ENCODE results near the gene CACNA1B. TPM values are rescaled to one million over a fixed set of nuclear protein-coding genes. Genes with fewer than 3 reads are reported as not detected.

CACNA1B gene
- total RNA-seq, 1 donor from 2014 or later, result 0.02 TPM

DNA sequence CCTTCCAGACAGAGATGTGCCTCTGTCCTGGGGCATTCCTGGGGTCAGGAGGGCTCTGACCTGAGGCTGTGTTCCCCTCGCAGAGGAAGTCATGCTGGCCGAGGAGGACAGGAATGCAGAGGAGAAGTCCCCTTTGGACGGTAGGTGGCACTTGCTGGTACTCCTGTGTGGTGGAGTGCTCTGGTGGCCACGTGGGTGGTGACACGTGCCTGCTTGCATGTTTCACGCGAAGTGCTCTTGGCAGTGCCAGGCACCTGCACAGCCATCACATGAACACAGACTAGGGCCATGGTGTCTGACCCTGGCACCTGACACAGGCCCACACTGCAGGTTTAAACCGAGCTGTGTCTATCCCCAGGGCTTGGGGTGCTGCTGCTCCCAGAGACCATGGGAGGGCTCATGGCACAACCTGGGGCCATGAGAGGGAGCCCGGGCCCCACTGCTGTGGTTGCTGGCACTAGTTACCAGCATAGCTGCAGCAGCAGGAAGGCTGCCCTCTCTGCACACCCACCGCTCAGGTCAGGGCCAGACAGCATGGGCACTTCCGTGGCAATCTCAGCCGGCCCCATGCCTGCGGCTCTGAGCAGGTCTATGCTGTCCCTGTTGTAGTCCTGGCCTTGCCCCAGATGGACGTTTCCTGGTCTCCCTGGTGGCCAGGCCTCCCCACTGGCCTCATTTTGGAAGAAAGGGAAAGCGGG, 79.3 kb downstream of the CACNA1B start:
- intact Hi-C loops (cut with micrococcal nuclease), result no loop called here
- Mint-ChIP-seq H3K27ac (no peak overlapping the region), H3K27me3 (ENCODE audit: low read depth) (peaks cover 1% of the 10 kb centered on the region), H3K4me1 (ENCODE audit: low read depth) (no peaks in the 10 kb centered on the region), H3K9me3 (no peaks in the 10 kb centered on the region), H3K4me3 (ENCODE audit: low read depth) (no peak overlapping the region), H3K36me3 (ENCODE audit: low read depth) (no peaks in the 10 kb centered on the region)
- DNase-seq (ENCODE audit: low spot score), result no peak

DNA sequence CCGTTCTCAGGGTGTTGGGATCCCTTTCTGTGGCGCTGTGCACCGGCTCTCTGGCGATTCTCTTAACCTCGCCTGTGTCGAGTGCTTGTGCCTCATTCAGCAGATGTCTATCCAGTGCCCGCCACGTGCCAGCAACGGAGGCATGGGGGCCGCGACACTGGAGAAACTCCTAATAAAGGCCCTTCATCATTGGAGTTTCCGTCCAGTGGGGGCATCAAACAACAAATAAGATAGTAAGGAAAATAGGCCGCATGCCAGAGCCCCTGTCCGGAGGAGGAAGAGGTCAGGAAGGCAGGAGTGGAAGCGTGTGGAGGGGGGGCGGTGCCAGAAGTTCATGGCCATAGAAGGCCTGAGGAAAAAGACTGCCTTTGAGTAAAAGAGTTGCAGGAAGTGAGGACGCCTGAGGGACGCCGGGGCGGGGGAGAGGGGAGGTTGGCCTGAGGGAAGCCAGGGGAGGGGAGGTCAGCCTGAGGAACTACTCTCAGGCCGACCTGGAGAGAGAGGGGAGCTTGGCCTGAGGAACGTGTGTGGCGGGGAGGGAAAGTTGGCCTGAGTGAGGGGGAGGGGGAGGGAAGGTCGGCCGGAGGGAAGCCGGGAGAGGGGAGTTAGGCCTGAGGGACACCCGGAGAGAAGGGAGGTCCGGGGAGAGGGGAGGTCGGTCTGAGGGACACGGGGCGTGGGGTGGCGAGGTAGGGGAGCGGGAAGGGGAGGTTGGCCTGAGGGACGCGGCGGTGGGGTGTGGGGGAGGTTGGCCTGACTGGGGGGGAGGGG, 82.2 kb downstream of the CACNA1B start:
- H3K9me3 Mint-ChIP-seq, result no peaks in the 10 kb centered on the region
- no peak overlapping the region for H3K4me3 Mint-ChIP-seq (ENCODE audit: low read depth)
- H3K27ac Mint-ChIP-seq, result no peak overlapping the region
- DNase-seq (ENCODE audit: low spot score), result no peak
- intact Hi-C loops (cut with micrococcal nuclease), result no loop called here
- H3K36me3 Mint-ChIP-seq (ENCODE audit: low read depth), result no peaks in the 10 kb centered on the region
- H3K4me1 Mint-ChIP-seq (ENCODE audit: low read depth), result no peaks in the 10 kb centered on the region
- H3K27me3 Mint-ChIP-seq (ENCODE audit: low read depth), result peaks cover 5% of the 10 kb centered on the region

DNA sequence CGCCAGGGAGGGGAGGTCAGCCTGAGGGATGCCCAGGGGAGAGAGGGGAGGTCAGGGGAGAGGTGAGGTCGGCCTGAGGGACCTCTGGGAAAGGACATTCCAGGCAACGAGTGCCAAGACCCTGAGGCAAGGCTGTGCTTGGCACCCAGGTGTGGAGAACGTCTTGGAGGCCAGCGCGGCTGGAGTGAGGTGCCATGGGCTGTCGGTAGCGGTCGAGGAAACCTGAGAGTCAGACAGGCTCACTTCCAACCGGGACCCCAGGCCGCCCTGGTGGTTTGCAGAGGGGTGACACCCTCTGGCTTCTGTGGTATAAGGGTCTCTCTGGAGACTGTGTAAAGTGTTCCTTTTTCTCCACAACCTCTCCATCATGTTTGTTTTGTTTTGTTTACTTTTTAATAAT, 82.9 kb downstream of the CACNA1B start:
- H3K4me1 Mint-ChIP-seq (ENCODE audit: low read depth), result no peaks in the 10 kb centered on the region
- no peak overlapping the region for H3K4me3 Mint-ChIP-seq (ENCODE audit: low read depth)
- no peak for DNase-seq (ENCODE audit: low spot score)
- peaks cover 5% of the 10 kb centered on the region for H3K27me3 Mint-ChIP-seq (ENCODE audit: low read depth)
- H3K27ac Mint-ChIP-seq, result no peak overlapping the region
- H3K9me3 Mint-ChIP-seq, result no peaks in the 10 kb centered on the region
- intact Hi-C loops (cut with micrococcal nuclease), result no loop called here
- no peaks in the 10 kb centered on the region for H3K36me3 Mint-ChIP-seq (ENCODE audit: low read depth)

DNA sequence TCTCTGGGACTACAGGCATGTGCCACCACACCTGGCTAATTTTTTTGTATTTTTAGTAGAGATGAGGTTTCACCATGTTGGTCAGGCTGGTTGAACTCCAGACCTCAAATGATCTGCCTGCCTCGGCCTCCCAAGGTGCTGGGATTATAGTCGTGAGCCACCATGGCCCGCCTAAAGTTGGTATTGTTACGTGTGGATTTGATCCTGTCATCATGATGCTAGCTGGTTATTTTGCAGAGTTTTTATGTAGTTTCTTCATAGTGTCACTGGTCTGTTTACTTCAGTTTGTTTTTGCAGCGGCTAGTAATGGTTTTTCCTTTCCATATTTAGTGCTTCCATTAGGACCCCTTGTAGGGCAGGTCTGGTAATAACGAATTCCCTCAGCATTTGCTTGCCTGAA, 85.9 kb downstream of the CACNA1B start:
- Mint-ChIP-seq H3K4me1 (ENCODE audit: low read depth) (no peaks in the 10 kb centered on the region), H3K27ac (no peak overlapping the region), H3K9me3 (no peaks in the 10 kb centered on the region), H3K36me3 (ENCODE audit: low read depth) (no peaks in the 10 kb centered on the region), H3K4me3 (ENCODE audit: low read depth) (no peak overlapping the region), H3K27me3 (ENCODE audit: low read depth) (peaks cover 5% of the 10 kb centered on the region)
- intact Hi-C loops (cut with micrococcal nuclease), result no loop called here
- DNase-seq (ENCODE audit: low spot score), result no peak

DNA sequence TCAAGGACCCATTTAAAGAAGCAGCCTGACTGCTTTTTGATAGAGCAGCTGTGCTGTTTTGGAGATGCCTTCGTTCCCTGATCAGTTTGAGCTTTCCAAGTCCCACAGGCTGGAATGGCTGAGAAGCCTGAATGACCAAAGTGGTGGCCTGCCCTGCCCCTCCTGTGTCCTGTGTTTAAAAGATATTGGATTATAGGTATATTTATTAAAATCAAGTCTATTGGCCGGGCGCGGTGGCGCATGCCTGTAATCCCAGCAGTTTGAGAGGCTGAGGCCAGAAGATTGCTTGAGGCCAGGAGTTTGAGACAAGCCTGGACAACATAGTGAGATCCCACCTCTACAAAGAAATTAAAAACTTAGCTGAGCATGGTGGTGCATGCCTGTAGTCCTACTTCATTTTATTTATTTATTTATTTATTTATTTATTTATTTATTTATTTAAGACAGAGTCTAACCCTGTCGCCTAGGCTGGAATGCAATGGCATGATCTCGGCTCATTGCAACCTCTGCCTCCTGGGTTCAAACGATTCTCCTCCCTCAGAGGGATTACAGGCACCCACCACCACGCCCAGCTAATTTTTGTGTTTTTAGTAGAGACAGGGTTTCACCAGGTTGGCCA, 87.7 kb downstream of the CACNA1B start:
- intact Hi-C loops (cut with micrococcal nuclease), result no loop called here
- no peak for DNase-seq (ENCODE audit: low spot score)
- H3K27me3 Mint-ChIP-seq (ENCODE audit: low read depth), result peaks cover 5% of the 10 kb centered on the region
- no peaks in the 10 kb centered on the region for H3K36me3 Mint-ChIP-seq (ENCODE audit: low read depth)
- H3K27ac Mint-ChIP-seq, result no peak overlapping the region
- no peak overlapping the region for H3K4me3 Mint-ChIP-seq (ENCODE audit: low read depth)
- H3K4me1 Mint-ChIP-seq (ENCODE audit: low read depth), result no peaks in the 10 kb centered on the region
- H3K9me3 Mint-ChIP-seq, result no peaks in the 10 kb centered on the region

DNA sequence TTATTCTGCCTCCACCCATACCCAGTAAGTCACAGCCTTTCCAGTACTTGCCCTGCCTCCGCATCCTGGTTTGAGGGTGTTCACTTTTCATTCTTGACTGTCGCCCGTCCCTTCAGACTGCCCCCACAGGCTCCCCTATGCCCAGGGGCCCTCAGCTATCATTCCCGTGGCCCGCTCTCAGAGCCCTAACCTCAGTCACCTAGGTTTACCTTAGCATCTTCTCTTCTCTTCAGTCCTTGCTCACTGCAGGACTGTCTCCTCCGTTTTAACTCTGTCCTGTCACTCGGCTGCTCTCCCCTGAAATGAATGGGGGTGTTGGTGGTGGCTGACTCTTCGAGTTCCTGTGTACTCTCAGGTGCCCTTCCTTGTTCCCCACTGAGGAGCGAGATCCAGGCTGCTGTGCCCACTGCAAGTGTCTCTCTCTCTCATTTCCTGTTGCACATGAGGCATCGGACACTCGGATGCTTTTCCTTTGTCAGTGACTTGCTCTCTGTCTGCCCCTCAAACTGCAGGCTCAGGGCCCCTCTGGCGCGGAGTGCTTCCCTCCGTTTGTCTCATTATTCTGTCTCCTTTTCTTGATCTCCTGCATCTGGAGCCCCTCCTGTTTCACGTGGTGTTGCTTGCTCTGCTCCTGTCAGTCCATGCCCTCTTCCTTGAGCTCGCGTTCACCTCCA, 89.8 kb downstream of the CACNA1B start:
- Mint-ChIP-seq H3K4me1 (ENCODE audit: low read depth) (no peaks in the 10 kb centered on the region), H3K36me3 (ENCODE audit: low read depth) (no peaks in the 10 kb centered on the region), H3K4me3 (ENCODE audit: low read depth) (no peak overlapping the region), H3K9me3 (no peaks in the 10 kb centered on the region), H3K27ac (no peak overlapping the region), H3K27me3 (ENCODE audit: low read depth) (peaks cover 4% of the 10 kb centered on the region)
- DNase-seq (ENCODE audit: low spot score), result no peak
- intact Hi-C loops (cut with micrococcal nuclease), result no loop called here

DNA sequence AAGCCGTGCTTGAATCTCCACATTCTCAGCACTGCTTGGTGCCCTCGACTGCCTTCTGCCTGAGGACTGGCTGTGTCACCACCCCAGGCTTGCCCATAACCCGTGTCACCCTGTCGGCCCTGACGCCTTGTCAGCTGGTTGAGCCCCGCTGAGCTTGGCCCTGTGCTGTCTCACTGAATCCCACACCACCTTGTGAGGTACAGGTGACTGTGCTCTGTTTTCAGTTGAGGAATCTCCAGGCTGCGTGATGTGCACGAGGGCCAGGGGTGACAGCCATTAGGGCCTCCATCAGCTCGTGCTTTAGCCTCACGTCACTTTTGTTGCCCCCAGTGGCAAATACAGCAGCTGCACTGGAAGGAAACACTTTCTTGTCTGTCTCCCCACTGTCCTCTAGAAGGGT, 90.7 kb downstream of the CACNA1B start:
- H3K27me3 Mint-ChIP-seq (ENCODE audit: low read depth), result no peaks in the 10 kb centered on the region
- no peaks in the 10 kb centered on the region for H3K36me3 Mint-ChIP-seq (ENCODE audit: low read depth)
- no peak overlapping the region for H3K4me3 Mint-ChIP-seq (ENCODE audit: low read depth)
- intact Hi-C loops (cut with micrococcal nuclease), result no loop called here
- no peaks in the 10 kb centered on the region for H3K4me1 Mint-ChIP-seq (ENCODE audit: low read depth)
- DNase-seq (ENCODE audit: low spot score), result no peak
- H3K9me3 Mint-ChIP-seq, result no peaks in the 10 kb centered on the region
- no peak overlapping the region for H3K27ac Mint-ChIP-seq

DNA sequence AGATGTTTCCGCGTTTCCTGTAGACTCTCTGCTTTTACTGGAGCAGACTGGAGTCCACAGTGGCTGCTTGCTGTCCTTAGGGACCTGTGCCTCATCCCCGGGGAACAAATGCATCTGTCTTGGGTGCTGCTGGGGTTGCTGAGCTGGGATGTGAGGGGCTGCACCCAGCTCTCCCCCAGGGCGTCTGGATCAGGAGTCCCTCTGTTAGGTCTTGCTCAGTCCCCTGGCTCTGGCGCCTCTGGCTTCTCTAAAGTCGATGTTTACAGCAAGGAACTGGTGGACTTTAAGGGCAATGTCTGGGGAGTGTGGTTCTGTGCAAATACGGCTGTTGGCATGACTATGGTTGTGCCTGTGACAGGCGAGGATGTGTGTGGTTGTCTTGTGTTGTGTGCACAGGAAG, 91.4 kb downstream of the CACNA1B start:
- H3K27me3 Mint-ChIP-seq (ENCODE audit: low read depth), result no peaks in the 10 kb centered on the region
- no peak for DNase-seq (ENCODE audit: low spot score)
- intact Hi-C loops (cut with micrococcal nuclease), result no loop called here
- H3K9me3 Mint-ChIP-seq, result no peaks in the 10 kb centered on the region
- H3K36me3 Mint-ChIP-seq (ENCODE audit: low read depth), result no peaks in the 10 kb centered on the region
- H3K4me3 Mint-ChIP-seq (ENCODE audit: low read depth), result no peak overlapping the region
- H3K27ac Mint-ChIP-seq, result no peak overlapping the region
- no peaks in the 10 kb centered on the region for H3K4me1 Mint-ChIP-seq (ENCODE audit: low read depth)

DNA sequence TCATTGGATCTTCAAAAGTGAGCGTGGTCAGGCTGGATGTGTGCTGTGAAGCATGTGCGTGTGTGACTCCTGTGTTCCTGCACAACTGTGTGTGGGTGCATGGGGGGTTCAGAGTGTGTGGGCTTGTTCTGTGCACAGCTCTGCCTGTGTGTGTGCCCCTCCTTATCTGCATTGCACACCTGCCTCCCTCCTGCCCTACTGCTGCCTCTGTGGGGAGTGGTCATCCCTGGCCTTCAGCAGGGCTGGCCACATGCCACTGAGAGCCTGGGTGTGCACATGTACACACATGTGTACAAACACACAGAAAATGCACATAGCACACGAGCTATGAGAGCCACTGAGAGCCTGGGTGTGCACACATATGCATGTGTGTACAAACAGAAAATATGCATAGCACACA, 92.1 kb downstream of the CACNA1B start:
- H3K9me3 Mint-ChIP-seq, result no peaks in the 10 kb centered on the region
- H3K36me3 Mint-ChIP-seq (ENCODE audit: low read depth), result no peaks in the 10 kb centered on the region
- intact Hi-C loops (cut with micrococcal nuclease), result no loop called here
- no peak for DNase-seq (ENCODE audit: low spot score)
- no peaks in the 10 kb centered on the region for H3K27me3 Mint-ChIP-seq (ENCODE audit: low read depth)
- no peak overlapping the region for H3K4me3 Mint-ChIP-seq (ENCODE audit: low read depth)
- H3K27ac Mint-ChIP-seq, result no peak overlapping the region
- H3K4me1 Mint-ChIP-seq (ENCODE audit: low read depth), result no peaks in the 10 kb centered on the region

DNA sequence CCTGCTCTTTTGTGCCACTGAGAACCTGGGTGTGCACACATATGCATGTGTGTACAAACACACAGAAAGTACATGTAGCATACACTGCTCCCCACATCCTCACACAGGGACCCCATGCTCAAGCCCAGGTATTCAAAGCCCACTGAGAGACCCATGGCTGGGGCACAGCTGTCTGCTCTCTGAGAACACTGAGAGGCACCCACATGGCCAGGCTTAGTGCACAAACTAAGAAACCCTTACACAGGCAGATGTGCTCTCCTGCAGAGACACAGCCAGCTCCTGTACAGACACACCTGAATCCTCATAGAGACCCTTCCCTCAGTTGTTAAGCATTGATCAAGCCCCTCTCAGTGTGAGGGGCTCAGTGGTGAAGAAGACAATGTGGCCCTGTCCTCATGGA, 92.5 kb downstream of the CACNA1B start:
- H3K4me1 Mint-ChIP-seq (ENCODE audit: low read depth), result no peaks in the 10 kb centered on the region
- H3K27ac Mint-ChIP-seq, result no peak overlapping the region
- intact Hi-C loops (cut with micrococcal nuclease), result no loop called here
- H3K27me3 Mint-ChIP-seq (ENCODE audit: low read depth), result no peaks in the 10 kb centered on the region
- H3K36me3 Mint-ChIP-seq (ENCODE audit: low read depth), result no peaks in the 10 kb centered on the region
- H3K4me3 Mint-ChIP-seq (ENCODE audit: low read depth), result no peak overlapping the region
- DNase-seq (ENCODE audit: low spot score), result no peak
- H3K9me3 Mint-ChIP-seq, result no peaks in the 10 kb centered on the region

DNA sequence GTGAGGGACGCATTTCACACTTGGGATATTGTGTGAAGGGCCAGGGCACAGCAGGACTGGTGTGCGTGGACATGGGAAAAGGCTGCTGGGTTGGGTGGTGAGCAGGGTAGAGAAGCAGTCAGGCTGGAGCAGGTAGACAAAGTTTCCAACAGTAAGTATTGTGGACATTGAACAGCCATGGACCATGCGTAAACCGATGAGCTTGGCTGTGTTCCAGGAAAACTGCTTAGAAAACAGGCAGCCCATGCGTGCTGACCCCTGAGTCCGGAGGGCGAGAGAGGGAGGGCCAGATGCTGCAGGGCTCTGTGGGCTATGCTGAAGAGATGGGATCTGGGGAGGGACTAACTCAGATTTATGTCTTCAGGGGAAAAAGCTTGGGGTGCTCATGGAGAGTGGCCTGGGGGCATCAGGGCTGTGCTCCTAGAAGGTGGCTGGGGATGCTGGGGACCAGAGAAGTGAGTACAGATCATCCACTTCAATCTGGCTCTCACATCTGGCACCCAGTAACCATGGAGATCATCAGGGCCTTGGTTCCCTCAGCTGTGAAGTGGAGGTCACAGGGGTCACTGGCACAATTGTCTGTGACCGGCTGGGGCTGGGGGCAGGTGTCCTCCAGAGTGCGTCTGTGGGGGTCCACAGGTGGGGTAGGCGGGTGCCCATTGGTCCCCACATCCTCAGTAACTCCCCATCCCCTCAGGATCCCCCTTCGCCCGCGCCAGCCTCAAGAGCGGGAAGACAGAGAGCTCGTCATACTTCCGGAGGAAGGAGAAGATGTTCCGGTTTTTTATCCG, 93.3 kb downstream of the CACNA1B start:
- no peak for DNase-seq (ENCODE audit: low spot score)
- Mint-ChIP-seq H3K4me3 (ENCODE audit: low read depth) (no peak overlapping the region), H3K4me1 (ENCODE audit: low read depth) (no peaks in the 10 kb centered on the region), H3K9me3 (no peaks in the 10 kb centered on the region), H3K27ac (no peak overlapping the region), H3K36me3 (ENCODE audit: low read depth) (no peaks in the 10 kb centered on the region), H3K27me3 (ENCODE audit: low read depth) (no peaks in the 10 kb centered on the region)
- intact Hi-C loops (cut with micrococcal nuclease), result no loop called here

DNA sequence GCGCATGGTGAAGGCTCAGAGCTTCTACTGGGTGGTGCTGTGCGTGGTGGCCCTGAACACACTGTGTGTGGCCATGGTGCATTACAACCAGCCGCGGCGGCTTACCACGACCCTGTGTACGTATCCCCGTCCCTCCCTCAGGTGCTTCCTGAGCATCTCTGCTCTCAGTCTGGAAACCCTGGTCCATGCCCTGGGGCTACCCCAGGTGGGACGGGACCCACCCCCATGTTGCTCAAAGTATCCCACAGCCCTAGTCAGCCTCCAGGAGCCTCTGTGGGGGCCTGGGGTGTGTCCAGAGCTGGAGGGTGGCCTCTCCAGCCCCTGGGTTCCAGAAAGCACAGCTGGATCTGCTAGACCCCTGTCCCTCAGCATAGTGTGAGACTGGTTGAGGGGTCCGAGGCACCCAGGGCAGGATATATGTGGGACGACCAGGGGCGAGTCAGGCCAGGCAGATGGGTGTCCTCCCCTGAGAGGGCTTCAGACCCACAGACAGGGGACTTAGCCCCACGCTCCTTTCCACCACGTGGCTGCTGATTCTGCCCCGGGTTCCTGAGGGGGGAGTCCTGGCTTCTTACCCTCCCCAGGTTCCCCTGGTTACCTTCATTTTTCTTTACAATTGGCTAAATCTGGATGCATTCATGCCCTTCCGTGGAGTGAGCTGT, 94.0 kb downstream of the CACNA1B start:
- Mint-ChIP-seq H3K36me3 (ENCODE audit: low read depth) (no peaks in the 10 kb centered on the region), H3K4me3 (ENCODE audit: low read depth) (no peak overlapping the region), H3K9me3 (no peaks in the 10 kb centered on the region), H3K4me1 (ENCODE audit: low read depth) (no peaks in the 10 kb centered on the region), H3K27me3 (ENCODE audit: low read depth) (no peaks in the 10 kb centered on the region), H3K27ac (no peak overlapping the region)
- no peak for DNase-seq (ENCODE audit: low spot score)
- intact Hi-C loops (cut with micrococcal nuclease), result no loop called here
